ENCODE measurements around the gene STRAP. TPM values are rescaled to one million over a fixed set of nuclear protein-coding genes. Genes with fewer than 3 reads are reported as not detected.

The STRAP gene
- total and polyA plus RNA-seq, 10 of the 15 experiments (the other 5 are each of a cell fraction or from before 2014, with no cell fraction given), result 64.3 to 281 (median 119) TPM

- Histone ChIP-seq H3K79me2 (ENCODE audit: control insufficient read depth, insufficient read depth, low read length) (peaks cover 62% of the 10 kb centered on the region), H2AFZ (ENCODE audit: control insufficient read depth, low read depth, low read length) (no peak overlapping the region), H3K27ac (ENCODE audit: control insufficient read depth, insufficient read depth) (no peak overlapping the region), H3K9me3 (replicated peaks; ENCODE audit: control insufficient read depth, insufficient read depth, low read length) (no peaks in the 10 kb centered on the region), H4K20me1 (ENCODE audit: control insufficient read depth, insufficient read depth) (no peaks in the 10 kb centered on the region), H3K9ac (ENCODE audit: control insufficient read depth, insufficient read depth, low read length) (no peak overlapping the region), H3K36me3 (ENCODE audit: control insufficient read depth in 2 of 2, insufficient read depth in 2 of 2, low read length in 1 of 2) (peaks cover 0 to 3% of the 10 kb centered on the region in 2 experiments; a peak in 3 of 4 replicates), H3K4me2 (ENCODE audit: control insufficient read depth, insufficient read depth) (peak overlapping the region; percentile 41; the same call in 1 of the 2 replicates), H3K4me1 (ENCODE audit: control insufficient read depth, insufficient read depth, low read length) (no peaks in the 10 kb centered on the region), H3K4me3 (0 out of 2 replicates have a peak overlapping the region, but pooled peaks have one; percentile 31), H3K27me3 (replicated peaks in 1 of 2; ENCODE audit: control insufficient read depth in 2 of 2, insufficient read depth in 2 of 2, low read length in 1 of 2) (no peaks in the 10 kb centered on the region)
- ATAC-seq, result peak; percentile 5; the same call in 2 of the 3 replicates
- intact Hi-C loops (cut with micrococcal nuclease; ENCODE audit: unreplicated experiment) (no loop called here), in situ Hi-C loops (cut with MboI) (loop anchor here (25.0 kb wide), 1 partner anchor 1100 kb away; no protein-coding TSS in a partner anchor)
- POLR2A ChIA-PET, result interaction anchor here (0.5 to 3.1 kb wide), 4 partner anchors 24 to 213 kb away, joined by 3 to 10 read pairs (median 3); partner anchors contain the start of gene DERA
- CTCF ChIA-PET, result interaction anchor here (1.0 to 4.8 kb wide), 7 partner anchors 10 to 610 kb away, joined by 3 to 57 read pairs (median 16); partner anchors contain the start of gene DERA
- BruUV-seq (replicated peaks), result no TSS peak
- peak; percentile 44 for FAIRE-seq
- RAD21 ChIA-PET (ENCODE audit: unreplicated experiment), result interaction anchor here (1.3 to 2.2 kb wide), 2 partner anchors 10 to 30 kb away, joined by 4 to 9 read pairs; no protein-coding TSS in a partner anchor
- SMC1A ChIA-PET (ENCODE audit: uncharacterized antibody, unreplicated experiment), result interaction anchor here (1.0 to 4.6 kb wide), 8 partner anchors 9 to 303 kb away, joined by 3 to 34 read pairs (median 4); partner anchors contain the start of gene DERA
- no peak for TF ChIP-seq SREBF2 (IDR thresholded peaks at IDR 0.05; ENCODE audit: low read length)
- TF ChIP-seq POLR2AphosphoS2 (IDR thresholded peaks at IDR 0.05; ENCODE audit: low read depth, low read length), result no peak
- no peak for TF ChIP-seq CBX3 (IDR thresholded peaks at IDR 0.05; ENCODE audit: borderline replicate concordance, low read depth)
- no peak for TF ChIP-seq BCLAF1 (IDR thresholded peaks at IDR 0.05)
- TF ChIP-seq E2F8 (IDR thresholded peaks at IDR 0.05; ENCODE audit: low read depth, partially characterized antibody), result no peak
- 88% methylated on average over 5 of the region's 5 CpGs for WGBS (ENCODE audit: insufficient coverage, insufficient replicate concordance, low lambda C conversion rate, missing lambda C conversion rate)
- no peak for DNase-seq (ENCODE audit: low read depth, low spot score)
Observed at GRCh38 chr12:15887043-15887817, 5.0 kb downstream of the STRAP start.

Data from GM12878 (cell line).